Esophagus squamous epithelium (tissue), 4 donors: ENCODE data around the gene NFIL3.

Experiments
- CTCF ChIP-seq, 6 experiments: fragments of 450-650 bp in 4 of 6; fragments of 200-600 bp in 2 of 6; sonication (generic) in 2 of 6; IDR thresholded peaks; one replicate each; pipeline ENCODE4 v1.5.1; 2016 to 2019; ENCODE audit warnings: antibody characterized with exemption in 6 of 6, mild to moderate bottlenecking in 4 of 6, moderate library complexity in 4 of 6
- POLR2A ChIP-seq, 4 donors: fragments of 450-650 bp; IDR thresholded peaks; one replicate each; pipeline ENCODE4 v1.6.1; 2017; ENCODE audit warnings: antibody characterized with exemption in 4 of 4, mild to moderate bottlenecking in 4 of 4, moderate library complexity in 3 of 4

GRCh38 chr9:91362051-91362611 lies 61.5 kb downstream of the NFIL3 start:
- TF ChIP-seq CTCF (IDR thresholded peaks at IDR 0.05) = no peak
- TF ChIP-seq POLR2A (IDR thresholded peaks at IDR 0.05) = no peak
